ENCODE results near the gene CCDC77. TPM values are rescaled to one million over a fixed set of nuclear protein-coding genes. Genes with fewer than 3 reads are reported as not detected.

CCDC77 gene
- total and polyA plus RNA-seq, 7 donors = 2.8 to 7.8 (median 3.9) TPM

DNA sequence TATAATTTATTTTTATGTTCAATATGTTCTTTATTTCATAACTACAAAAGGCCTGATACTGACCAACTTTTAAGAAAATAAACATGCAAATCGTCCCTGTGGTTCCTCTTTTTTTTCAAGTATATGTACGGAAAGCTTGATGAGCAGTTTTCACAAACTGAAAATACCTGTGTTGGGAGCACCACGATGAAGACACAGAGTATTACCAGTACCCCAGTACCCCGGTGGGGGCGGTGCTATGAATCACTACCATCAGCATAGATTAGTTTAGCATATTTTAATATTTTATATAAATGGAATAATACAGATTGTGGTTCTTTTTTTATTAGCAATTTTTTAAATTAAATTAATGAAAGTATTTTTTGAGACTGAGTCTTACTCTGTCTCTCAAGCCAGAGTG, 65.3 kb downstream of the CCDC77 start:
- intact Hi-C loops (cut with DNase I) = no loop called here
- Histone ChIP-seq H3K27ac (no peak overlapping the region), H3K36me3 (ENCODE audit: insufficient read depth in 1 of 2, low read depth in 1 of 2) (no peaks in the 10 kb centered on the region), H3K9me3 (no peaks in the 10 kb centered on the region), H3K4me1 (peaks cover 13% of the 10 kb centered on the region), H3K27me3 (ENCODE audit: insufficient read depth in 3 of 3, low read length in 2 of 3) (peaks cover 0 to 3% (median 0%) of the 10 kb centered on the region in 3 donors), H3K4me3 (no peak overlapping the region)
- no peak for DNase-seq
- 84 to 91% (median 85%) methylated on average over 5 of the region's 5 CpGs for WGBS, 3 donors
- ATAC-seq = no peak
- TF ChIP-seq, protein P1, sequence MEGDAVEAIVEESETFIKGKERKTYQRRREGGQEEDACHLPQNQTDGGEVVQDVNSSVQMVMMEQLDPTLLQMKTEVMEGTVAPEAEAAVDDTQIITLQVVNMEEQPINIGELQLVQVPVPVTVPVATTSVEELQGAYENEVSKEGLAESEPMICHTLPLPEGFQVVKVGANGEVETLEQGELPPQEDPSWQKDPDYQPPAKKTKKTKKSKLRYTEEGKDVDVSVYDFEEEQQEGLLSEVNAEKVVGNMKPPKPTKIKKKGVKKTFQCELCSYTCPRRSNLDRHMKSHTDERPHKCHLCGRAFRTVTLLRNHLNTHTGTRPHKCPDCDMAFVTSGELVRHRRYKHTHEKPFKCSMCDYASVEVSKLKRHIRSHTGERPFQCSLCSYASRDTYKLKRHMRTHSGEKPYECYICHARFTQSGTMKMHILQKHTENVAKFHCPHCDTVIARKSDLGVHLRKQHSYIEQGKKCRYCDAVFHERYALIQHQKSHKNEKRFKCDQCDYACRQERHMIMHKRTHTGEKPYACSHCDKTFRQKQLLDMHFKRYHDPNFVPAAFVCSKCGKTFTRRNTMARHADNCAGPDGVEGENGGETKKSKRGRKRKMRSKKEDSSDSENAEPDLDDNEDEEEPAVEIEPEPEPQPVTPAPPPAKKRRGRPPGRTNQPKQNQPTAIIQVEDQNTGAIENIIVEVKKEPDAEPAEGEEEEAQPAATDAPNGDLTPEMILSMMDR (IDR thresholded peaks at IDR 0.05) = no peak

- Histone ChIP-seq H3K27ac (no peak overlapping the region), H3K9me3 (no peaks in the 10 kb centered on the region), H3K4me3 (no peak overlapping the region), H3K27me3 (ENCODE audit: insufficient read depth in 3 of 3, low read length in 2 of 3) (no peaks in the 10 kb centered on the region), H3K36me3 (ENCODE audit: insufficient read depth in 1 of 2, low read depth in 1 of 2) (no peaks in the 10 kb centered on the region), H3K4me1 (peaks cover 13% of the 10 kb centered on the region)
- DNase-seq (no peak), ATAC-seq (no peak)
- TF ChIP-seq, protein P1 (IDR thresholded peaks at IDR 0.05) = no peak
- 81 to 95% (median 92%) methylated on average over 6 of the region's 6 CpGs for WGBS, 3 donors
- intact Hi-C loops (cut with DNase I) = no loop called here
These were observed 66.1 kb downstream of the CCDC77 start for GRCh38 chr12:467591-467990.

- H3K9me3 ChIP-seq = no peaks in the 10 kb centered on the region
- no peaks in the 10 kb centered on the region for H3K36me3 ChIP-seq (ENCODE audit: insufficient read depth in 1 of 2, low read depth in 1 of 2)
- WGBS, 3 donors = 68 to 77% (median 73%) methylated on average over 10 of the region's 10 CpGs
- no peaks in the 10 kb centered on the region for H3K27me3 ChIP-seq (ENCODE audit: insufficient read depth in 3 of 3, low read length in 2 of 3)
- no peak overlapping the region for H3K4me3 ChIP-seq
- TF ChIP-seq, protein P1 (IDR thresholded peaks at IDR 0.05) = no peak
- no peak overlapping the region for H3K27ac ChIP-seq
- ATAC-seq (no peak), DNase-seq (no peak)
- intact Hi-C loops (cut with DNase I) = no loop called here
- peaks cover 13% of the 10 kb centered on the region for H3K4me1 ChIP-seq
These were observed 67.4 kb downstream of the CCDC77 start for GRCh38 chr12:468671-469389.

DNA sequence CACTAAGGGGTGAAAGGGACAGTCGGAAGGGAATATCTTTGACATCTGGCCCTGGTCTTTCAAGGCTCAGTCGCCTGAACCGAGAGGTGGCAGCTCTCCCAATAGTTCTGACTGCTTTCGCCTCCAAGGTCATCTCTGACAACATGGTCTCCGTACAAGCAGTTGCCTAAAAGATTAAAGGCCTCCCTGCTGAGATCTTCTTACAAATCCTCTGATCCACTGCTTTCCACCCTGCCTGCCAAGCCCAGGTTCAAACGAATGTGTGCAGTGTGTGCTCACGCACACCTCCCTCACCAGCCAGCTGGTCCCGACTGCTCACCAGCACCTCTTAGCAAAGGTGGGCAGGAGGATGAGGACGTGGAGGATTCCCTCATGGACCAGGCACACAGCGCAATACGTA, 68.7 kb downstream of the CCDC77 start:
- no peaks in the 10 kb centered on the region for H3K9me3 ChIP-seq
- H3K4me3 ChIP-seq = no peak overlapping the region
- ATAC-seq = peak in 3 of 4 donors; percentile 60 to 77 (median 64)
- intact Hi-C loops (cut with DNase I) = no loop called here
- peak overlapping the region; percentile 1 for H3K27ac ChIP-seq
- no peaks in the 10 kb centered on the region for H3K27me3 ChIP-seq (ENCODE audit: insufficient read depth in 3 of 3, low read length in 2 of 3)
- peaks cover 10% of the 10 kb centered on the region for H3K4me1 ChIP-seq
- WGBS, 3 donors = 30 to 35% (median 33%) methylated on average over 11 of the region's 11 CpGs
- TF ChIP-seq, protein P1 (IDR thresholded peaks at IDR 0.05) = no peak
- no peaks in the 10 kb centered on the region for H3K36me3 ChIP-seq (ENCODE audit: insufficient read depth in 1 of 2, low read depth in 1 of 2)
- DNase-seq = no peak

DNA sequence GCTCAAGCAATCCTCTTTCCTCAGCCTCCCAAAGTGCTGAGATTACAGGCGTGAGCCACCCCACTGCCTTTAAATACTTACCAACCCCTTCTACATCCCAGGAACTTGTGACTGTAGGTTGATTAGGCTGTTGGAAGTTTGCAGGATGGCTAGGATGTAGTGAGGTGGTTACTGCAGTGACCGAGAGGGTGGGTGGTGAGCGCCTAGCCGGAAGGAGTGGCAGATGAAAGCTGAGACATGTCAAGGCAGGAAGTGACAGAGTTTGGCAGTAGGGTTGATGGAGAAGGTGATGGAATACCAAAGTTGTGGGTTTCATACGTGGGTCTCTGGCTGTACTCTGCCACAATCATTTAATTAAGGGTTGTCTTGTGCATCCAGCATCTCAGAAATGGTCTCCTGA, 71.8 kb downstream of the CCDC77 start:
- DNase-seq (no peak), ATAC-seq (no peak)
- intact Hi-C loops (cut with DNase I) = no loop called here
- no peaks in the 10 kb centered on the region for H3K27me3 ChIP-seq (ENCODE audit: insufficient read depth in 3 of 3, low read length in 2 of 3)
- no peak overlapping the region for H3K27ac ChIP-seq
- no peak overlapping the region for H3K4me3 ChIP-seq
- H3K9me3 ChIP-seq = no peaks in the 10 kb centered on the region
- TF ChIP-seq, protein P1 (IDR thresholded peaks at IDR 0.05) = no peak
- H3K4me1 ChIP-seq = peaks cover 6% of the 10 kb centered on the region
- WGBS, 3 donors = 86 to 88% (median 88%) methylated on average over 5 of the region's 5 CpGs
- no peaks in the 10 kb centered on the region for H3K36me3 ChIP-seq (ENCODE audit: insufficient read depth in 1 of 2, low read depth in 1 of 2)

Data from psoas muscle (tissue), 8 donors.